Liver (tissue), 9 donors: Measurements from ENCODE around the gene KIF21A. TPM values are rescaled to one million over a fixed set of nuclear protein-coding genes. Genes with fewer than 3 reads are reported as not detected.
A peak's percentile ranks its signal among the peaks of the same experiment; 100 is the strongest.

Source experiments
- DNase-seq: peaks from one replicate; pipeline ENCODE4 v3.0.0-alpha.2; 2017; ENCODE audit warnings: low spot score
- H3K27ac ChIP-seq, 2 donors: one replicate each; pipeline ENCODE4 v1.7.0; 2013; ENCODE audit warnings: inconsistent platforms in 2 of 2, low read length in 2 of 2, control low read depth in 1 of 2, low read depth in 1 of 2, mild to moderate bottlenecking in 1 of 2
- H3K27me3 ChIP-seq, 4 donors: one replicate each; pipeline versions ENCODE4 v1.6.1 to v1.7.0; 2013; ENCODE audit warnings: low read length in 3 of 4, inconsistent platforms in 1 of 4, mild to moderate bottlenecking in 1 of 4, moderate library complexity in 1 of 4; ENCODE audit not compliant: control insufficient read depth in 4 of 4, insufficient read depth in 4 of 4
- H3K36me3 ChIP-seq, 4 donors: one replicate each; pipeline versions ENCODE4 v1.6.1 to v1.7.0; 2013; ENCODE audit warnings: low read length in 3 of 4, mild to moderate bottlenecking in 3 of 4, low read depth in 1 of 4, moderate library complexity in 1 of 4; ENCODE audit not compliant: control insufficient read depth in 4 of 4, insufficient read depth in 3 of 4
- H3K4me1 ChIP-seq, 4 donors: one replicate each; pipeline versions ENCODE4 v1.6.1 to v1.7.0; 2013; ENCODE audit warnings: low read length in 3 of 4, mild to moderate bottlenecking in 3 of 4, moderate library complexity in 1 of 4; ENCODE audit not compliant: control insufficient read depth in 4 of 4, insufficient read depth in 4 of 4
- H3K4me3 ChIP-seq, 3 donors: one replicate each; pipeline versions ENCODE4 v1.6.1 to v1.7.0; 2013; ENCODE audit warnings: low read length in 3 of 3, control low read depth in 1 of 3, low read depth in 1 of 3, mild to moderate bottlenecking in 1 of 3
- H3K9ac ChIP-seq, 2 donors: one replicate each; pipeline ENCODE4 v1.7.0; 2013; ENCODE audit warnings: low read length in 2 of 2, mild to moderate bottlenecking in 2 of 2, moderate library complexity in 2 of 2, control low read depth in 1 of 2, low read depth in 1 of 2
- H3K9me3 ChIP-seq, 4 donors: one replicate each; pipeline versions ENCODE4 v1.6.1 to v1.7.0; 2013; ENCODE audit warnings: low read length in 3 of 4; ENCODE audit not compliant: control insufficient read depth in 4 of 4
- EGR1 ChIP-seq, 2 donors: IDR thresholded peaks; 2 replicates each; pipeline ENCODE4 v1.6.1; 2016 to 2018; ENCODE audit warnings: antibody characterized with exemption in 2 of 2, low read depth in 2 of 2
- FOXA1 ChIP-seq: IDR thresholded peaks from 2 replicates; pipeline ENCODE4 v1.6.1; 2016; ENCODE audit warnings: antibody characterized with exemption
- FOXA2 ChIP-seq: IDR thresholded peaks from 2 replicates; pipeline ENCODE4 v1.6.1; 2016; ENCODE audit warnings: antibody characterized with exemption
- GABPA ChIP-seq, 2 donors: IDR thresholded peaks in 1 of 2; conservative IDR thresholded peaks in 1 of 2; 2 replicates each; pipeline ENCODE4 v1.6.1; 2016; ENCODE audit warnings: antibody characterized with exemption in 2 of 2, mild to moderate bottlenecking in 1 of 2, moderate library complexity in 1 of 2
- HNF4A ChIP-seq, 2 donors: conservative IDR thresholded peaks; 2 replicates each; pipeline ENCODE4 v1.6.1; 2016; ENCODE audit warnings: antibody characterized with exemption in 2 of 2, mild to moderate bottlenecking in 2 of 2
- HNF4G ChIP-seq: IDR thresholded peaks from 2 replicates; pipeline ENCODE4 v1.6.1; 2016; ENCODE audit warnings: antibody characterized with exemption
- JUND ChIP-seq, 2 donors: IDR thresholded peaks; 2 replicates each; pipeline ENCODE4 v1.6.1; 2016; ENCODE audit warnings: antibody characterized with exemption in 2 of 2
- NR2F2 ChIP-seq: IDR thresholded peaks from 2 replicates; pipeline ENCODE4 v1.6.1; 2016; ENCODE audit warnings: antibody characterized with exemption
- RAD21 ChIP-seq, 2 donors: IDR thresholded peaks; 2 replicates each; pipeline ENCODE4 v1.6.1; 2016; ENCODE audit warnings: antibody characterized with exemption in 2 of 2, mild to moderate bottlenecking in 2 of 2
- RXRA ChIP-seq, 2 donors: IDR thresholded peaks; 2 replicates each; pipeline ENCODE4 v1.6.1; 2017 to 2018; ENCODE audit warnings: antibody characterized with exemption in 2 of 2, mild to moderate bottlenecking in 1 of 2
- SP1 ChIP-seq: IDR thresholded peaks from 2 replicates; pipeline ENCODE4 v1.6.1; 2018; ENCODE audit warnings: antibody characterized with exemption, mild to moderate bottlenecking
- TAF1 ChIP-seq: conservative IDR thresholded peaks from 2 replicates; pipeline ENCODE4 v1.6.1; 2016; ENCODE audit warnings: antibody characterized with exemption, mild to moderate bottlenecking
- YY1 ChIP-seq: IDR thresholded peaks from 2 replicates; pipeline ENCODE4 v1.6.1; 2016; ENCODE audit warnings: antibody characterized with exemption, mild to moderate bottlenecking
- ZBTB33 ChIP-seq: IDR thresholded peaks from 2 replicates; pipeline ENCODE4 v1.6.1; 2016; ENCODE audit warnings: antibody characterized with exemption
- WGBS: extraction: QIAGEN DNeasy Blood & Tissue Kit; methylation state at CpG from one replicate; pipeline ENCODE4 v1.1.7; 2013; 5-methylcytosine and 5-hydroxymethylcytosine counted together
- polyA plus RNA-seq, 2 donors: library from polyadenylated mRNA; stranded (reverse) in 1 of 2; unstranded in 1 of 2; fragments of 200-250 nt in 1 of 2; fragments of >200 nt in 1 of 2; fragmentation: Nextera tagmentation in 1 of 2; extraction: Ambion mirVana in 1 of 2; gene quantifications; one replicate each; pipeline versions ENCODE4 v1.2.1 to v1.2.3, GENCODE V29; 2013 to 2015
- total RNA-seq, 2 donors: library from RNA; depleted of rRNA; stranded (reverse); fragments of >200 nt; gene quantifications; one replicate each; pipeline ENCODE4 v1.2.3, GENCODE V29; 2014
- donor health status: healthy.
- donor health status: healthy.
- donor health status: healthy.
- donor health status: healthy.
- donor health status: healthy.

The KIF21A gene
- total and polyA plus RNA-seq, 4 donors = 9.1 to 47.4 (median 21.0) TPM

- no peaks in the 10 kb centered on the region for H3K36me3 ChIP-seq
- TF ChIP-seq HNF4G (no peak), HNF4A (conservative IDR thresholded peaks at IDR 0.05) (peak; percentile 49 to 57), RAD21 (IDR thresholded peaks at IDR 0.05) (peak in 1 of 2 donors; percentile 16), SP1 (peak; percentile 57), RXRA (IDR thresholded peaks at IDR 0.05) (peak; percentile 10 to 40), YY1 (peak; percentile 58), JUND (IDR thresholded peaks at IDR 0.05) (no peak), NR2F2 (no peak), EGR1 (IDR thresholded peaks at IDR 0.05; ENCODE audit: low read depth in 2 of 2) (no peak), GABPA (IDR thresholded peaks at IDR 0.05 in 1 of 2, conservative IDR thresholded peaks at IDR 0.05 in 1 of 2) (no peak), ZBTB33 (peak; percentile 31), FOXA1 (no peak)
- H3K9me3 ChIP-seq = no peaks in the 10 kb centered on the region
- no peak for DNase-seq
- H3K9ac ChIP-seq = no peak overlapping the region
- H3K27ac ChIP-seq = peak overlapping the region in 1 of 2 donors; percentile 29
- no peak overlapping the region for H3K4me3 ChIP-seq
- peaks cover 2 to 18% (median 12%) of the 10 kb centered on the region in 4 donors for H3K4me1 ChIP-seq
- 37% methylated on average over 3 of the region's 3 CpGs for WGBS
- H3K27me3 ChIP-seq = no peaks in the 10 kb centered on the region
Observed at GRCh38 chr12:39348941-39349626, 93.8 kb downstream of the KIF21A start.

GRCh38 chr12:39348523-39348922 lies 94.4 kb downstream of the KIF21A start:
- Histone ChIP-seq H3K9me3 (no peaks in the 10 kb centered on the region), H3K9ac (no peak overlapping the region), H3K4me1 (peaks cover 2 to 18% (median 12%) of the 10 kb centered on the region in 4 donors), H3K27me3 (no peaks in the 10 kb centered on the region), H3K4me3 (no peak overlapping the region), H3K27ac (peak overlapping the region in 1 of 2 donors; percentile 29), H3K36me3 (no peaks in the 10 kb centered on the region)
- no peak for TF ChIP-seq ZBTB33
- TF ChIP-seq NR2F2 = no peak
- peak; percentile 40 to 58 for TF ChIP-seq HNF4A (conservative IDR thresholded peaks at IDR 0.05)
- 59% methylated on average over 1 of the region's 1 CpG for WGBS
- DNase-seq = no peak

DNA sequence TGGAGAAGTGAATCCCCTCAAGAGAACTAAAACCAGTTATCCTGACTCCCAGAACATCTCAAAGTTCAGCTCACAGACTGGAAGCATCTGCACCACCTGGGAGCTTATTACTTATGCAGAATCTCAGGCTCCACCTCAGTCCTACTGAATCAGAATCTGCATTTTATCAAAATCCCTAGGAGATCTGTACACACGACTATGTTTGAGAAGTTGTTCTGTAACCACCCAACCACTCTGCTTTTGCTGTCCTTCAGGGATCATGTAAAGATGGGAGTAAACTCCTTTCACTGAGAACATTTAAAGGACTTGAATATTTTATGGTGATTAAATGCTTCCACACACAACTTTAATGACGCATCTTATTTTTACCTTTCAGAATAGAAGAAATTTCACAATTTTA lies 98.0 kb downstream of the KIF21A start:
- no peak overlapping the region for H3K4me3 ChIP-seq
- no peaks in the 10 kb centered on the region for H3K27me3 ChIP-seq
- H3K9ac ChIP-seq = no peak overlapping the region
- no peak for DNase-seq
- peaks cover 2 to 15% (median 11%) of the 10 kb centered on the region in 4 donors for H3K4me1 ChIP-seq
- H3K36me3 ChIP-seq = peaks cover 0 to 2% (median 0%) of the 10 kb centered on the region in 4 donors
- TF ChIP-seq JUND (IDR thresholded peaks at IDR 0.05) (no peak), YY1 (no peak), HNF4A (conservative IDR thresholded peaks at IDR 0.05) (no peak), EGR1 (IDR thresholded peaks at IDR 0.05; ENCODE audit: low read depth in 2 of 2) (no peak), SP1 (no peak), TAF1 (no peak), RXRA (IDR thresholded peaks at IDR 0.05) (no peak), FOXA2 (no peak)
- no peaks in the 10 kb centered on the region for H3K9me3 ChIP-seq
- H3K27ac ChIP-seq = no peak overlapping the region
- WGBS = 94% methylated on average over 2 of the region's 2 CpGs
